GM06990 (cell line): ENCODE measurements around the gene MEOX2.

Experiments used
- DNase-seq: peaks from one replicate; pipeline ENCODE4 v3.0.0-alpha.2; 2011; ENCODE audit not compliant: insufficient read length; ENCODE audit errors: extremely low read depth
- H3K27me3 ChIP-seq: replicated peaks from 2 replicates; pipeline ENCODE4 v1.6.0; 2011; ENCODE audit warnings: low read length; ENCODE audit not compliant: control insufficient read depth, insufficient read depth
- H3K36me3 ChIP-seq: 2 replicates; pipeline ENCODE4 v1.5.1; 2011; ENCODE audit warnings: low read length; ENCODE audit not compliant: control insufficient read depth, insufficient read depth
- H3K4me3 ChIP-seq: replicated peaks from 2 replicates; pipeline ENCODE4 v1.5.1; 2011; ENCODE audit warnings: low read depth, mild to moderate bottlenecking, control low read depth, low read length
- CTCF ChIP-seq: IDR thresholded peaks from 2 replicates; pipeline ENCODE4 v1.5.1; 2011; ENCODE audit warnings: low read length, control low read depth, mild to moderate bottlenecking, inconsistent platforms; ENCODE audit not compliant: insufficient read depth, poor library complexity, severe bottlenecking

MEOX2 gene

GRCh38 chr7:15581352-15581951 is 105.0 kb downstream of the MEOX2 start:
- Histone ChIP-seq H3K27me3 (no peaks in the 10 kb centered on the region), H3K4me3 (no peak overlapping the region), H3K36me3 (no peaks in the 10 kb centered on the region)
- TF ChIP-seq CTCF = no peak
- no peak for DNase-seq

GRCh38 chr7:15580604-15581351 is 105.7 kb downstream of the MEOX2 start:
- Histone ChIP-seq H3K4me3 (no peak overlapping the region), H3K27me3 (no peaks in the 10 kb centered on the region), H3K36me3 (no peaks in the 10 kb centered on the region)
- no peak for DNase-seq
- no peak for TF ChIP-seq CTCF

GRCh38 chr7:15577600-15577999 is 108.9 kb downstream of the MEOX2 start:
- Histone ChIP-seq H3K27me3 (no peaks in the 10 kb centered on the region), H3K4me3 (no peak overlapping the region), H3K36me3 (no peaks in the 10 kb centered on the region)
- DNase-seq = no peak
- no peak for TF ChIP-seq CTCF

GRCh38 chr7:15571301-15571878 is 115.1 kb downstream of the MEOX2 start:
- no peak for TF ChIP-seq CTCF
- DNase-seq = no peak
- Histone ChIP-seq H3K4me3 (no peak overlapping the region), H3K36me3 (no peaks in the 10 kb centered on the region), H3K27me3 (no peaks in the 10 kb centered on the region)

GRCh38 chr7:15567652-15568051 is 118.8 kb downstream of the MEOX2 start:
- Histone ChIP-seq H3K36me3 (no peaks in the 10 kb centered on the region), H3K27me3 (no peaks in the 10 kb centered on the region), H3K4me3 (no peak overlapping the region)
- no peak for TF ChIP-seq CTCF
- no peak for DNase-seq
